GM12801 (cell line): ENCODE results near the gene PITX3.

Experiments used
- TF ChIP-seq, protein P1 (sequence below): IDR thresholded peaks from one replicate; pipeline ENCODE4 v1.5.1; 2011; ENCODE audit warnings: control low read depth; ENCODE audit not compliant: insufficient read length; ENCODE audit errors: extremely low read depth

PITX3 gene

DNA sequence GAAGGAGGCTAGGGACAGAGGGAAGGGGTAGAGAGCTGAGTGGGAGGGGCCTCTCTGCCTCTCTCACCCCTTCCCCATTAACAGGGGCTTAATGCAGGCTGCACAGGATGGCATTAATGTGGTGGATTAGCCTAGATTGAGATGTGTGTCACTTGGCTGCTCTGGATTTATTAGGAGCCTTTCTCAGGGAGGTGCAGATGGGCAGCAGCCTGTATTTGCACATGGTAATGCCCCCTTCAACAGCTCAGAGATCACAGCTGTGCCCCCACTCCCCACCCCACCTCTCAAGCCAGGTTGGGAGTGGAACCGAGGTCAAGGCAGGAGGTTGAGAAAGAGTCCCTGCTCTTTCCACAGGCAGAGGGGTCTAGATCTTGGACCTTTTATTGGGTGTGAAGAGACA lies 7.3 kb downstream of the PITX3 start:
- TF ChIP-seq, protein P1, sequence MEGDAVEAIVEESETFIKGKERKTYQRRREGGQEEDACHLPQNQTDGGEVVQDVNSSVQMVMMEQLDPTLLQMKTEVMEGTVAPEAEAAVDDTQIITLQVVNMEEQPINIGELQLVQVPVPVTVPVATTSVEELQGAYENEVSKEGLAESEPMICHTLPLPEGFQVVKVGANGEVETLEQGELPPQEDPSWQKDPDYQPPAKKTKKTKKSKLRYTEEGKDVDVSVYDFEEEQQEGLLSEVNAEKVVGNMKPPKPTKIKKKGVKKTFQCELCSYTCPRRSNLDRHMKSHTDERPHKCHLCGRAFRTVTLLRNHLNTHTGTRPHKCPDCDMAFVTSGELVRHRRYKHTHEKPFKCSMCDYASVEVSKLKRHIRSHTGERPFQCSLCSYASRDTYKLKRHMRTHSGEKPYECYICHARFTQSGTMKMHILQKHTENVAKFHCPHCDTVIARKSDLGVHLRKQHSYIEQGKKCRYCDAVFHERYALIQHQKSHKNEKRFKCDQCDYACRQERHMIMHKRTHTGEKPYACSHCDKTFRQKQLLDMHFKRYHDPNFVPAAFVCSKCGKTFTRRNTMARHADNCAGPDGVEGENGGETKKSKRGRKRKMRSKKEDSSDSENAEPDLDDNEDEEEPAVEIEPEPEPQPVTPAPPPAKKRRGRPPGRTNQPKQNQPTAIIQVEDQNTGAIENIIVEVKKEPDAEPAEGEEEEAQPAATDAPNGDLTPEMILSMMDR = no peak

DNA sequence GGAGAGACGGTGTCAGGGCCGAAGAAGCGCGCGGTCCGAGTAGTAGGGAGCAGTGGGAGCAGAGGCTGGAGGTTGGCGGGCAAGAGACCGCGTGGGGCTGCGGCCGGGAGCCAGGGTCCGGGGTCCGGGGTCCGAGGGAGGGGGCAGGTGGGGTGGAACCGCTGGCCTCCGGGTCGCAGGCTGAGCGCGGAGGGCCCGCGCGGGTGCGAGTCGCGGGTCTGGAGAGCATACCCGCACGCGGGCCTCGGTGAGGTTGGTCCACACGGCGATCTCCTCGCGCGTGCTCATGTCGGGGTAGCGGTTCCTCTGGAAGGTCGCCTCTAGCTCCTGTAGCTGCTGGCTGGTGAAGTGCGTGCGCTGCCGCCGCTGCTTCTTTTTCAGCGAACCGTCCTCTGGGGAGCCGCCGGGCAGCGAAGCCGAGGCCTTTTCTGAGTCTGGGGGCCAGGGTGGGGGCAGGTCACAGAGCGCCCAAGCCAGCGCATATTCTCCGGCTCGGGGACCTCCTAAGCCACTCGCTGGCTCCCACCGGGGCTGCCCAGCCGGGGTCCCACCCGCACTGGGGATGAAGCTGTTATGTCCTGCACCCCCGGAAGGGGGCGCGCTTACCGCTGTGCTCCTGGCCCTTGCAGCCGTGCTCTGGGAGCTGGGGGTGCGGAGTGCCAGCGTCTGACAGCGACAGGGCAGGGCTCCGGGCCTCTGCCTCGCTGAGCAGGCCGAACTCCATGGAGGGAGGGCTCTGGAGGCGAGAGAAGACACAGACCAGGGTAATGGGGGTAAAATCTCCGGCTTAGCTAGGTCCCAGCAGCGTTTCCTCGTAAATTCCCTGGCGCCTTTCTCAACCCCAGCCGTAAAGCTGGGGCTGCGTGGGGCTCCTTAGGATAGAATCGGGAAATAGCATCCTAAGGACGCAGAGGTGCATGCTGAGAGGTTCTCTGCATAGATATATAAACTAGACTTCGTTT lies 9.7 kb downstream of the PITX3 start:
- TF ChIP-seq, protein P1 = no peak

- TF ChIP-seq, protein P1 = no peak
Measured at GRCh38 chr10:102230861-102231356, 10.4 kb downstream of the PITX3 start.

GRCh38 chr10:102230264-102230860 lies 10.9 kb downstream of the PITX3 start:
- TF ChIP-seq, protein P1 = no peak

DNA sequence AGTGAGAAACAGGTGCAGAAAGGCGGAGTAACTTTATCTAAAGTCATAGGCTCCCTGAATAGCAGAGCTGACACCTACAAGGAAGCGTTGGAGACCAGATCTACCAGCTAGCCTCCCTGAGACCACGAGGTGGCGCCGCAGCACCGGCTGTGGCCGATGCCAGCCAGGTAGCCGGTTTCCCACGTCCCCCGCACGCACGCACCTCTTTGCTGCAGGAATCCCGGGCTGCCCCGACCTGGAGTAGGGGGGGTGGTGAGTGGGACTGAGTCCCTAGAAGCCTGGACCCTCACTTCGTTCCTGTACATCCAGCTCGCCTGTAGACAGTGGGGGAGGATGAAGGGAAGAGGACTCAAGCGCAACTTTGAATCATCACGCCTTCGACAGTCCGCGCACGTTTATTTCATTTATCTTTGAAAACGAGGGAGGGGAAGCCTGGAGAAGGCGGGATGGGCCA lies 11.5 kb downstream of the PITX3 start:
- TF ChIP-seq, protein P1 = no peak

DNA sequence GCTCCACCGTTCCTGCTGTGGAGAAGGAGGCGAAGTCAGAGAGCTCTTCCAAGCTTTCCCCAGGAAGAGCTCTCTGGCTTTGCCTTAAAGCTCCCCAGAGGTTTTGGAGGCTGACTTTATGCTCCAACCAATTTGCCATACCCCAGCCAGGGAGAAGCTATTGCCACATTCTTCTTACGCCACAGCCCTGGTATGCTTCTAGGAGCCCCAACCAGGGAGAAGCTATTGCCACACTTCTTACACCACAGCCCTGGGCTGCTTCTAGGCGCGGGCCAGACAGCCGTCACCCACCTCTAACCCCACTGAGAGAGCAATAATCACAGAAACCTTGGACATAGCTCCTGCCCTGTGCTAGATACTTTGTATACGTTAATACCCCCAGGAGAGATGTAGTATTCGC lies 14.3 kb downstream of the PITX3 start:
- TF ChIP-seq, protein P1 = no peak

GRCh38 chr10:102226542-102226870 lies 14.8 kb downstream of the PITX3 start:
- TF ChIP-seq, protein P1 = no peak
